Mucosa of stomach (tissue), 1 donor: ENCODE results near the gene DCHS1.

Experiments
- H3K27me3 ChIP-seq: one replicate; pipeline ENCODE4 v1.7.0; 2013; ENCODE audit warnings: mild to moderate bottlenecking, low read length; ENCODE audit not compliant: control insufficient read depth, insufficient read depth
- H3K36me3 ChIP-seq: one replicate; pipeline ENCODE4 v1.7.0; 2013; ENCODE audit warnings: low read length; ENCODE audit not compliant: control insufficient read depth, insufficient read depth
- H3K4me1 ChIP-seq: one replicate; pipeline ENCODE4 v1.7.0; 2013; ENCODE audit warnings: mild to moderate bottlenecking, low read length; ENCODE audit not compliant: control insufficient read depth, insufficient read depth
- H3K4me3 ChIP-seq: one replicate; pipeline ENCODE4 v1.7.0; 2013; ENCODE audit warnings: low read length
- H3K9ac ChIP-seq: one replicate; pipeline ENCODE4 v1.7.0; 2013; ENCODE audit warnings: mild to moderate bottlenecking, low read length, moderate library complexity
- H3K9me3 ChIP-seq: one replicate; pipeline ENCODE4 v1.7.0; 2013; ENCODE audit warnings: mild to moderate bottlenecking, low read length, moderate library complexity; ENCODE audit not compliant: control insufficient read depth
- donor health status: Pancreatic carcinoma.

The DCHS1 gene

GRCh38 chr11:6638429-6638828 lies 17.2 kb downstream of the DCHS1 start:
- Histone ChIP-seq H3K27me3 (no peaks in the 10 kb centered on the region), H3K36me3 (no peaks in the 10 kb centered on the region), H3K9me3 (no peaks in the 10 kb centered on the region), H3K4me3 (no peak overlapping the region), H3K4me1 (peaks cover 23% of the 10 kb centered on the region), H3K9ac (no peak overlapping the region)

- no peak overlapping the region for H3K9ac ChIP-seq
- H3K27me3 ChIP-seq: no peaks in the 10 kb centered on the region
- H3K4me3 ChIP-seq: no peak overlapping the region
- H3K4me1 ChIP-seq: peaks cover 23% of the 10 kb centered on the region
- H3K36me3 ChIP-seq: no peaks in the 10 kb centered on the region
- H3K9me3 ChIP-seq: no peaks in the 10 kb centered on the region
These were observed 17.7 kb downstream of the DCHS1 start for GRCh38 chr11:6637871-6638270.

GRCh38 chr11:6636480-6636879 lies 19.1 kb downstream of the DCHS1 start:
- Histone ChIP-seq H3K9me3 (no peaks in the 10 kb centered on the region), H3K4me1 (peaks cover 23% of the 10 kb centered on the region), H3K36me3 (no peaks in the 10 kb centered on the region), H3K27me3 (no peaks in the 10 kb centered on the region), H3K9ac (no peak overlapping the region), H3K4me3 (no peak overlapping the region)

- Histone ChIP-seq H3K9ac (peak overlapping the region; percentile 7), H3K9me3 (no peaks in the 10 kb centered on the region), H3K36me3 (no peaks in the 10 kb centered on the region), H3K27me3 (no peaks in the 10 kb centered on the region), H3K4me3 (no peak overlapping the region), H3K4me1 (peaks cover 23% of the 10 kb centered on the region)
These were observed 20.3 kb downstream of the DCHS1 start for GRCh38 chr11:6635082-6635932.

GRCh38 chr11:6634534-6634933 lies 21.1 kb downstream of the DCHS1 start:
- Histone ChIP-seq H3K9ac (no peak overlapping the region), H3K4me1 (peaks cover 23% of the 10 kb centered on the region), H3K36me3 (no peaks in the 10 kb centered on the region), H3K27me3 (no peaks in the 10 kb centered on the region), H3K9me3 (no peaks in the 10 kb centered on the region), H3K4me3 (no peak overlapping the region)

- Histone ChIP-seq H3K9ac (no peak overlapping the region), H3K36me3 (no peaks in the 10 kb centered on the region), H3K4me1 (peaks cover 22% of the 10 kb centered on the region)
These were observed 21.9 kb downstream of the DCHS1 start for GRCh38 chr11:6633422-6634408.

GRCh38 chr11:6632116-6633073 lies 23.2 kb downstream of the DCHS1 start:
- H3K9me3 ChIP-seq: no peaks in the 10 kb centered on the region
- no peak overlapping the region for H3K9ac ChIP-seq
- H3K4me3 ChIP-seq: no peak overlapping the region
- H3K27me3 ChIP-seq: no peaks in the 10 kb centered on the region
- H3K4me1 ChIP-seq: peaks cover 11% of the 10 kb centered on the region
- no peaks in the 10 kb centered on the region for H3K36me3 ChIP-seq

More at GRCh38 chr11:6633422-6634408, 21.9 kb downstream of the DCHS1 start:
- Histone ChIP-seq H3K27me3 (no peaks in the 10 kb centered on the region), H3K9me3 (no peaks in the 10 kb centered on the region), H3K4me3 (no peak overlapping the region)

GRCh38 chr11:6631361-6631890 lies 24.2 kb downstream of the DCHS1 start:
- Histone ChIP-seq H3K36me3 (no peaks in the 10 kb centered on the region), H3K4me3 (no peak overlapping the region), H3K4me1 (peaks cover 11% of the 10 kb centered on the region), H3K9me3 (no peaks in the 10 kb centered on the region), H3K27me3 (no peaks in the 10 kb centered on the region), H3K9ac (no peak overlapping the region)

- H3K9ac ChIP-seq: peak overlapping the region; percentile 7
- H3K4me1 ChIP-seq: peaks cover 9% of the 10 kb centered on the region
- no peaks in the 10 kb centered on the region for H3K27me3 ChIP-seq
- H3K4me3 ChIP-seq: peak overlapping the region; percentile 6
- no peaks in the 10 kb centered on the region for H3K9me3 ChIP-seq
- H3K36me3 ChIP-seq: no peaks in the 10 kb centered on the region
These were observed 24.8 kb downstream of the DCHS1 start for GRCh38 chr11:6630632-6631291.

- H3K36me3 ChIP-seq: no peaks in the 10 kb centered on the region
- H3K27me3 ChIP-seq: no peaks in the 10 kb centered on the region
- H3K9me3 ChIP-seq: no peaks in the 10 kb centered on the region
- H3K4me3 ChIP-seq: peak overlapping the region; percentile 6
- H3K4me1 ChIP-seq: peaks cover 2% of the 10 kb centered on the region
- H3K9ac ChIP-seq: peak overlapping the region; percentile 7
These were observed 25.5 kb downstream of the DCHS1 start for GRCh38 chr11:6629892-6630631.
